K562 (cell line): Measurements from ENCODE around the gene OAT. TPM values are rescaled to one million over a fixed set of nuclear protein-coding genes. Genes with fewer than 3 reads are reported as not detected.

Source experiments
- ATAC-seq: fragments of 200-7000 bp; cut with Tn5 transposase; 3 replicates; pipeline ENCODE4 v1.9.1; 2020; ENCODE audit warnings: moderate library complexity
- BruUV-seq: library from RNA; stranded (reverse); fragments of 400-500 nt; replicated peaks from 2 replicates; lab custom pipeline; 2021; lab: Mats Ljungman, UMichigan
- CTCF ChIA-PET: fragments of 300-600 bp; formaldehyde crosslinking; extraction: SDS; loops from one replicate; lab custom pipeline; 2021; ENCODE audit warnings: low intra/inter-chr PET ratio; lab: Yijun Ruan, JAX
- POLR2A ChIA-PET: fragments of 300-600, 350-650 bp; sonication (Branson Sonifier 250); formaldehyde crosslinking; extraction: SDS; loops from one replicate; lab custom pipeline; 2021; ENCODE audit warnings: antibody characterized with exemption, inconsistent platforms; lab: Yijun Ruan, JAX
- DNase-seq, 4 experiments: peaks; one replicate each; pipeline versions ENCODE4 v3.0.0 to v3.0.0-alpha.2; 2011 to 2018; ENCODE audit warnings: low spot score in 3 of 4, mixed read lengths in 3 of 4; ENCODE audit errors: extremely low read depth in 1 of 4
- FAIRE-seq: peaks from 2 replicates; lab custom pipeline; 2011; peaks lifted over from hg19 to GRCh38; lab: Jason Lieb, UNC
- H2AFZ ChIP-seq: 2 replicates; pipeline ENCODE4 v1.6.0; 2011; ENCODE audit warnings: low read depth, low read length, control low read depth, inconsistent platforms
- H3K27ac ChIP-seq: fragments of 200-600 bp; 3 replicates; pipeline ENCODE4 v1.8.0; 2011; ENCODE audit warnings: low read depth, mild to moderate bottlenecking, control low read depth, inconsistent platforms, low read length, moderate library complexity, mixed read lengths; ENCODE audit errors: extremely low read depth
- H3K27me3 ChIP-seq, 2 experiments: fragments of 300-600 bp in 1 of 2; 2 replicates in 1 of 2; 3 replicates in 1 of 2; pipeline versions ENCODE4 v1.6.0 to v1.8.0; 2011; ENCODE audit warnings: inconsistent platforms in 2 of 2, low read length in 2 of 2, mild to moderate bottlenecking in 1 of 2, mixed read lengths in 1 of 2, moderate library complexity in 1 of 2; ENCODE audit not compliant: control insufficient read depth in 2 of 2, insufficient read depth in 2 of 2
- H3K36me3 ChIP-seq: fragments of 300-600 bp; 3 replicates; pipeline ENCODE4 v1.8.0; 2011; ENCODE audit warnings: mild to moderate bottlenecking, low read length, inconsistent platforms; ENCODE audit not compliant: control insufficient read depth, insufficient read depth
- H3K4me1 ChIP-seq, 2 experiments: fragments of 200-600 bp in 1 of 2; replicated peaks in 1 of 2; 2 replicates in 1 of 2; 3 replicates in 1 of 2; pipeline versions ENCODE4 v1.5.1 to v1.8.0; 2011; ENCODE audit warnings: inconsistent platforms in 2 of 2, low read length in 2 of 2, mild to moderate bottlenecking in 1 of 2, mixed read lengths in 1 of 2, moderate library complexity in 1 of 2; ENCODE audit not compliant: control insufficient read depth in 2 of 2, insufficient read depth in 2 of 2
- H3K4me2 ChIP-seq: 2 replicates; pipeline ENCODE4 v1.6.1; 2011; ENCODE audit warnings: low read length, control low read depth, inconsistent platforms, mixed read lengths; ENCODE audit not compliant: insufficient read depth
- H3K4me3 ChIP-seq: fragments of 200-600 bp; sonication (generic), shearing (Covaris generic); 2 replicates; pipeline ENCODE4 v1.5.1; 2016; ENCODE audit warnings: control low read depth, inconsistent platforms
- H3K79me2 ChIP-seq: fragments of 200-600 bp; 3 replicates; pipeline ENCODE4 v1.8.0; 2011; ENCODE audit warnings: low read length, inconsistent platforms; ENCODE audit not compliant: control insufficient read depth, insufficient read depth
- H3K9ac ChIP-seq, 2 experiments: 2 replicates each; pipeline versions ENCODE4 v1.6.0 to v1.6.1; 2011; ENCODE audit warnings: low read depth in 2 of 2, low read length in 2 of 2, control low read depth in 1 of 2, inconsistent platforms in 1 of 2, mild to moderate bottlenecking in 1 of 2, mixed read lengths in 1 of 2; ENCODE audit not compliant: insufficient read depth in 1 of 2
- H3K9me1 ChIP-seq: one replicate; pipeline ENCODE4 v1.6.0; 2011; ENCODE audit warnings: inconsistent platforms, mild to moderate bottlenecking, low read length, moderate library complexity; ENCODE audit not compliant: control insufficient read depth, insufficient read depth
- H3K9me3 ChIP-seq: replicated peaks from 2 replicates; pipeline ENCODE4 v1.5.1; 2011; ENCODE audit warnings: low read depth, low read length, inconsistent platforms; ENCODE audit not compliant: control insufficient read depth, insufficient read depth
- H4K20me1 ChIP-seq: replicated peaks from 2 replicates; pipeline ENCODE4 v1.6.1; 2011; ENCODE audit warnings: low read length, inconsistent platforms, mixed read lengths; ENCODE audit not compliant: control insufficient read depth, insufficient read depth
- ARHGAP35 ChIP-seq: fragments of 450-650 bp; IDR thresholded peaks from 2 replicates; pipeline ENCODE4 v1.6.1; 2018; ENCODE audit not compliant: partially characterized antibody
- DNMT1 ChIP-seq: fragments of 450-650 bp; IDR thresholded peaks from 2 replicates; pipeline ENCODE4 v1.6.1; 2016; ENCODE audit warnings: antibody characterized with exemption, mild to moderate bottlenecking
- FIP1L1 ChIP-seq: fragments of 200-400 bp; formaldehyde crosslinking; IDR thresholded peaks from 2 replicates; pipeline ENCODE4 v1.6.1; 2018; ENCODE audit warnings: mild to moderate bottlenecking, low read depth, low read length; ENCODE audit not compliant: poor library complexity, severe bottlenecking
- FOXP1 ChIP-seq: sonication (generic); formaldehyde crosslinking; IDR thresholded peaks from 2 replicates; pipeline ENCODE4 v1.8.0; 2022; ENCODE audit warnings: mild to moderate bottlenecking, missing genetic modification reagents
- HMGN3 ChIP-seq: IDR thresholded peaks from 2 replicates; pipeline ENCODE4 v1.6.1; 2011; ENCODE audit warnings: borderline replicate concordance, low read depth, mild to moderate bottlenecking, mixed read lengths, low read length; ENCODE audit not compliant: insufficient read length; ENCODE audit errors: extremely low read depth
- ZNF263 ChIP-seq: sonication (generic); formaldehyde crosslinking; IDR thresholded peaks from 2 replicates; pipeline ENCODE4 v1.8.0; 2022; ENCODE audit warnings: mild to moderate bottlenecking, missing genetic modification reagents, borderline replicate concordance
- ZNF384 ChIP-seq: IDR thresholded peaks from 2 replicates; pipeline ENCODE4 v1.6.1; 2012; ENCODE audit warnings: low read depth, low read length, improper control_type of control experiment
- WGBS: fragments of 100-300 bp; shearing (Covaris generic); methylation state at CpG from one replicate; pipeline ENCODE4 v1.1.6; 2016; ENCODE audit warnings: low coverage, mixed read lengths; ENCODE audit not compliant: insufficient coverage; ENCODE audit errors: missing lambda C conversion rate; 5-methylcytosine and 5-hydroxymethylcytosine counted together
- in situ Hi-C: fragments of 300-500 bp; cut with MboI; formaldehyde crosslinking; loops from 4 replicates; pipeline ENCODE4 v1.15.0; 2018; ENCODE audit warnings: inconsistent platforms, mixed read lengths
- intact Hi-C: fragments of 100-400 bp; cut with micrococcal nuclease; formaldehyde crosslinking; loops from 2 replicates; pipeline ENCODE4 v1.14.2; 2022
- polyA plus RNA-seq, 8 experiments: library from polyadenylated mRNA; depleted of rRNA in 4 of 8; stranded (reverse) in 5 of 8; unstranded in 3 of 8; fragments of >200 nt; fragmentation: Nextera tagmentation in 2 of 8; fragmentation: Illumina TruSeq in 1 of 8; extraction: Ambion mirVana in 2 of 8; extraction: Trizol in 1 of 8; gene quantifications; 2 replicates each; pipeline versions ENCODE4 v1.2.1 to v1.2.3, GENCODE V29; 2011 to 2014; ENCODE audit warnings: inconsistent platforms in 1 of 8, missing spikeins in 1 of 8
- total RNA-seq, 7 experiments: library from RNA; depleted of rRNA in 6 of 7; stranded (reverse); fragments of >200 nt in 6 of 7; fragmentation: Illumina TruSeq in 2 of 7; extraction: Trizol in 2 of 7; gene quantifications; 2 replicates each; pipeline versions ENCODE4 v1.2.1 to v1.2.3, GENCODE V29; 2011 to 2021; ENCODE audit warnings: low replicate concordance in 1 of 7
- TF ChIP-seq, protein P1 (sequence below): fragments of 450-650 bp; IDR thresholded peaks from 2 replicates; pipeline ENCODE4 v1.6.1; 2018; ENCODE audit warnings: mild to moderate bottlenecking, low read depth; ENCODE audit not compliant: partially characterized antibody

The OAT gene
- total and polyA plus RNA-seq, 9 of the 15 experiments (the other 6 are each of a cell fraction or from before 2014, with no cell fraction given), result 100 to 312 (median 163) TPM

DNA sequence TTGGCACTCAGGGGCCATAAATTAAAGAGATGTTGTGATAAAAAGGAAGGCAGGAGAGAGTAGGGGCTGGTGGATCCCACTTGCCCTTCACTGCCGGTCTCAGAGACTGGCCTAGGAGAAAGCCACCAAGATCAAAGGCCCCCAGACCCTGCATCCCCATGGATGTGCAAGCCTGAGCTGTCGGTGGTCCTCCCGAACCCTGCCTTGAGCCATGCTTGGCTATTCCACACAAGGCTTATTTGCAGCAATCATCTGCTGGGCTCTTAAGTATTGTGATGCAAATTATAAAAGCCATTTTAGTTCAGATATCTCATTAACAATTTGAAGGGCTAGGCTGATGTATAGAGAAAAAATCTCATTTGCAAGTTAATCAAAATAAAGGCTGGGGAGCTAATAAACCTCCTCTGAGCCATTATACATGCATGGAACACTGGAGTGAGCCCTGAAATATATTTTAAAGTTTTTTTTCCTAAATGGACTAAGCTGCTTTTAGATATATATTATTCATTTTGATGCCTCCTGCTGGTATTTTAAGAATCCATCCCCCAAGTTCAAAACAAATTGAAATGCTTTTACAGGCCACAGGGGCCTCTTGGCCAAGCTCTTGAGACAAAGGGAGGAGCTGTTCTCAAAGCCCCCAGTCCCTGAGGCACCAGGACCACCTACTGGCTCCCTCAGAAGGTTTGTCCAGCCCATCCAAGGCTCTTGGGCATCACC lies 28.1 kb downstream of the OAT start:
- CTCF ChIA-PET, result interaction anchor here (3.0 kb wide), 1 partner anchor 396 kb away, joined by 26 read pairs; no protein-coding TSS in a partner anchor
- BruUV-seq, result no TSS peak
- Histone ChIP-seq H2AFZ (peak overlapping the region; percentile 97), H4K20me1 (0 out of 2 replicates have a peak, but pooled peaks cover 3% of the 10 kb centered on the region), H3K4me2 (no peak overlapping the region), H3K36me3 (no peaks in the 10 kb centered on the region), H3K9ac (no peak overlapping the region), H3K79me2 (no peaks in the 10 kb centered on the region), H3K4me3 (no peak overlapping the region), H3K9me1 (no peaks in the 10 kb centered on the region), H3K27ac (no peak overlapping the region), H3K27me3 (peaks cover 0 to 14% of the 10 kb centered on the region in 2 experiments; a peak in 3 of 5 replicates), H3K9me3 (no peaks in the 10 kb centered on the region), H3K4me1 (peaks cover 4 to 16% of the 10 kb centered on the region in 2 experiments; a peak in 4 of 5 replicates)
- TF ChIP-seq ARHGAP35 (no peak), FOXP1 (CRISPR knock-in tag) (no peak), FIP1L1 (no peak), ZNF263 (CRISPR knock-in tag) (no peak), HMGN3 (no peak), DNMT1 (no peak), ZNF384 (no peak)
- TF ChIP-seq, protein P1, sequence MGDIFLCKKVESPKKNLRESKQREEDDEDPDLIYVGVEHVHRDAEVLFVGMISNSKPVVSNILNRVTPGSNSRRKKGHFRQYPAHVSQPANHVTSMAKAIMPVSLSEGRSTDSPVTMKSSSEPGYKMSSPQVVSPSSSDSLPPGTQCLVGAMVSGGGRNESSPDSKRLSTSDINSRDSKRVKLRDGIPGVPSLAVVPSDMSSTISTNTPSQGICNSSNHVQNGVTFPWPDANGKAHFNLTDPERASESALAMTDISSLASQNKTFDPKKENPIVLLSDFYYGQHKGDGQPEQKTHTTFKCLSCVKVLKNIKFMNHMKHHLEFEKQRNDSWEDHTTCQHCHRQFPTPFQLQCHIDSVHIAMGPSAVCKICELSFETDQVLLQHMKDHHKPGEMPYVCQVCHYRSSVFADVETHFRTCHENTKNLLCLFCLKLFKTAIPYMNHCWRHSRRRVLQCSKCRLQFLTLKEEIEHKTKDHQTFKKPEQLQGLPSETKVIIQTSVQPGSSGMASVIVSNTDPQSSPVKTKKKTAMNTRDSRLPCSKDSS, result no peak
- DNase-seq (no peak), ATAC-seq (no peak), FAIRE-seq (no peak)
- in situ Hi-C loops, result loop anchor here (25.0 kb wide), 1 partner anchor 803 kb away; no protein-coding TSS in a partner anchor
- intact Hi-C loops, result no loop called here
- POLR2A ChIA-PET, result interaction anchor here (0.6 to 1.1 kb wide), 4 partner anchors 13 to 396 kb away, joined by 3 read pairs; no protein-coding TSS in a partner anchor
- 22% methylated on average over 3 of the region's 3 CpGs for WGBS
